ENCODE results near the gene C13orf42. TPM values are rescaled to one million over a fixed set of nuclear protein-coding genes. Genes with fewer than 3 reads are reported as not detected.

C13orf42 gene
- total and polyA plus RNA-seq, 2 donors (not counting 3 experiments of a cell fraction or from before 2014, with no cell fraction given): not detected

- H4K20me1 ChIP-seq (replicated peaks; ENCODE audit: control insufficient read depth, extremely low read depth, insufficient read depth, low read length): no peaks in the 10 kb centered on the region
- no peaks in the 10 kb centered on the region for H3K36me3 ChIP-seq (ENCODE audit: control insufficient read depth in 2 of 2, extremely low read depth in 1 of 2, insufficient read depth in 2 of 2, low read length in 2 of 2)
- no peak for DNase-seq (ENCODE audit: low read depth, low spot score)
- TF ChIP-seq GATA2 (IDR thresholded peaks at IDR 0.05; ENCODE audit: insufficient read depth, insufficient read length, low read depth, low read length) (no peak), MYC (IDR thresholded peaks at IDR 0.05; ENCODE audit: low read depth, low read length) (no peak)
- no TSS peak for BruUV-seq (replicated peaks)
- intact Hi-C loops (cut with micrococcal nuclease): no loop called here
- H3K4me1 ChIP-seq (ENCODE audit: control insufficient read depth, extremely low read depth, insufficient read depth, low read length): no peaks in the 10 kb centered on the region
- no peaks in the 10 kb centered on the region for H3K9me1 ChIP-seq (replicated peaks; ENCODE audit: control insufficient read depth, extremely low read depth, insufficient read depth, low read length)
- H3K27me3 ChIP-seq (ENCODE audit: control insufficient read depth in 2 of 2, insufficient read depth in 2 of 2, low read length in 2 of 2): peaks cover 0 to 5% of the 10 kb centered on the region in 2 experiments
- H3K9ac ChIP-seq (replicated peaks; ENCODE audit: extremely low read depth, insufficient read depth, low read length): no peak overlapping the region
- dilution Hi-C loops (cut with MboI; ENCODE audit: extremely low pct_ligation_motif_present, low sequenced_read_pairs): no loop called here
- no peak overlapping the region for H3K4me3 ChIP-seq (replicated peaks in 1 of 3; ENCODE audit: insufficient read depth in 1 of 3, low read depth in 1 of 3, low read length in 3 of 3)
- H2AFZ ChIP-seq (ENCODE audit: low read depth, low read length): no peak overlapping the region
- no peak for FAIRE-seq
- ChIA-PET CTCF (interaction anchor here (4.5 kb wide), 1 partner anchor 12 kb away, joined by 38 read pairs; no protein-coding TSS in a partner anchor), POLR2A (no interaction called here)
- no peaks in the 10 kb centered on the region for H3K79me2 ChIP-seq (ENCODE audit: control insufficient read depth, insufficient read depth, low read length)
- no peak overlapping the region for H3K4me2 ChIP-seq (ENCODE audit: insufficient read depth, low read length)
- H3K27ac ChIP-seq (ENCODE audit: insufficient read depth, low read depth, low read length): no peak overlapping the region
- H3K9me3 ChIP-seq (replicated peaks; ENCODE audit: control insufficient read depth, insufficient read depth, low read length): no peaks in the 10 kb centered on the region
Observed at GRCh38 chr13:51111997-51112396, 923 bp upstream of the C13orf42 start.

GRCh38 chr13:51107996-51108395 lies 3.1 kb downstream of the C13orf42 start:
- no TSS peak for BruUV-seq (replicated peaks)
- no peak for DNase-seq (ENCODE audit: low read depth, low spot score)
- Histone ChIP-seq H3K9me1 (replicated peaks; ENCODE audit: control insufficient read depth, extremely low read depth, insufficient read depth, low read length) (no peaks in the 10 kb centered on the region), H3K4me3 (replicated peaks in 1 of 3; ENCODE audit: insufficient read depth in 1 of 3, low read depth in 1 of 3, low read length in 3 of 3) (no peak overlapping the region), H4K20me1 (replicated peaks; ENCODE audit: control insufficient read depth, extremely low read depth, insufficient read depth, low read length) (no peaks in the 10 kb centered on the region), H3K4me1 (ENCODE audit: control insufficient read depth, extremely low read depth, insufficient read depth, low read length) (no peaks in the 10 kb centered on the region), H3K4me2 (ENCODE audit: insufficient read depth, low read length) (no peak overlapping the region), H3K9me3 (replicated peaks; ENCODE audit: control insufficient read depth, insufficient read depth, low read length) (no peaks in the 10 kb centered on the region), H2AFZ (ENCODE audit: low read depth, low read length) (no peak overlapping the region), H3K9ac (replicated peaks; ENCODE audit: extremely low read depth, insufficient read depth, low read length) (no peak overlapping the region), H3K36me3 (ENCODE audit: control insufficient read depth in 2 of 2, extremely low read depth in 1 of 2, insufficient read depth in 2 of 2, low read length in 2 of 2) (no peaks in the 10 kb centered on the region), H3K27me3 (ENCODE audit: control insufficient read depth in 2 of 2, insufficient read depth in 2 of 2, low read length in 2 of 2) (peaks cover 0 to 9% of the 10 kb centered on the region in 2 experiments), H3K79me2 (ENCODE audit: control insufficient read depth, insufficient read depth, low read length) (no peaks in the 10 kb centered on the region), H3K27ac (ENCODE audit: insufficient read depth, low read depth, low read length) (no peak overlapping the region)
- dilution Hi-C loops (cut with MboI; ENCODE audit: extremely low pct_ligation_motif_present, low sequenced_read_pairs) (no loop called here), intact Hi-C loops (cut with micrococcal nuclease) (no loop called here)
- FAIRE-seq: no peak
- CTCF ChIA-PET: interaction anchor here (3.6 kb wide), 1 partner anchor 18 kb away, joined by 14 read pairs; no protein-coding TSS in a partner anchor
- TF ChIP-seq EZH2 (IDR thresholded peaks at IDR 0.05; ENCODE audit: borderline replicate concordance, low read depth, low read length, severe bottlenecking): no peak
- TF ChIP-seq POLR2AphosphoS5 (IDR thresholded peaks at IDR 0.05; ENCODE audit: insufficient read depth, low read depth, low read length): no peak
- TF ChIP-seq FOS (IDR thresholded peaks at IDR 0.05; ENCODE audit: borderline replicate concordance, insufficient read depth, low read length): no peak
- TF ChIP-seq, protein P1, sequence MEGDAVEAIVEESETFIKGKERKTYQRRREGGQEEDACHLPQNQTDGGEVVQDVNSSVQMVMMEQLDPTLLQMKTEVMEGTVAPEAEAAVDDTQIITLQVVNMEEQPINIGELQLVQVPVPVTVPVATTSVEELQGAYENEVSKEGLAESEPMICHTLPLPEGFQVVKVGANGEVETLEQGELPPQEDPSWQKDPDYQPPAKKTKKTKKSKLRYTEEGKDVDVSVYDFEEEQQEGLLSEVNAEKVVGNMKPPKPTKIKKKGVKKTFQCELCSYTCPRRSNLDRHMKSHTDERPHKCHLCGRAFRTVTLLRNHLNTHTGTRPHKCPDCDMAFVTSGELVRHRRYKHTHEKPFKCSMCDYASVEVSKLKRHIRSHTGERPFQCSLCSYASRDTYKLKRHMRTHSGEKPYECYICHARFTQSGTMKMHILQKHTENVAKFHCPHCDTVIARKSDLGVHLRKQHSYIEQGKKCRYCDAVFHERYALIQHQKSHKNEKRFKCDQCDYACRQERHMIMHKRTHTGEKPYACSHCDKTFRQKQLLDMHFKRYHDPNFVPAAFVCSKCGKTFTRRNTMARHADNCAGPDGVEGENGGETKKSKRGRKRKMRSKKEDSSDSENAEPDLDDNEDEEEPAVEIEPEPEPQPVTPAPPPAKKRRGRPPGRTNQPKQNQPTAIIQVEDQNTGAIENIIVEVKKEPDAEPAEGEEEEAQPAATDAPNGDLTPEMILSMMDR (IDR thresholded peaks at IDR 0.05; ENCODE audit: extremely low read depth in 1 of 2, insufficient read depth in 1 of 2, low read depth in 1 of 2, low read length in 2 of 2): no peak
- no peak for TF ChIP-seq GATA2 (IDR thresholded peaks at IDR 0.05; ENCODE audit: insufficient read depth, insufficient read length, low read depth, low read length)
- no peak for TF ChIP-seq MYC (IDR thresholded peaks at IDR 0.05; ENCODE audit: low read depth, low read length)
- TF ChIP-seq POLR2A (IDR thresholded peaks at IDR 0.05; ENCODE audit: low read depth, low read length): no peak
- no peak for TF ChIP-seq MAX (IDR thresholded peaks at IDR 0.05; ENCODE audit: insufficient read depth, insufficient read length)
- TF ChIP-seq JUN (IDR thresholded peaks at IDR 0.05; ENCODE audit: borderline replicate concordance, insufficient read depth, insufficient read length, low read depth): no peak
- POLR2A ChIA-PET: no interaction called here
